Mucosa of descending colon (tissue), 3 donors: Measurements from ENCODE around the gene XPR1. TPM values are rescaled to one million over a fixed set of nuclear protein-coding genes. Genes with fewer than 3 reads are reported as not detected.

ENCODE experiments used
- ATAC-seq: fragments of 200-7000 bp; cut with Tn5 transposase; one replicate; pipeline ENCODE4 v1.9.1; 2020; ENCODE audit warnings: mild to moderate bottlenecking, moderate library complexity
- DNase-seq, 3 donors: peaks; one replicate each; pipeline ENCODE4 v3.0.0-alpha.2; 2020
- H3K36me3 ChIP-seq: fragments of 200-600 bp; one replicate; pipeline ENCODE4 v1.8.0; 2021; ENCODE audit warnings: low read depth, mild to moderate bottlenecking
- H3K4me1 ChIP-seq: fragments of 200-600 bp; one replicate; pipeline ENCODE4 v1.8.0; 2021; ENCODE audit warnings: low read depth, mild to moderate bottlenecking
- H3K4me3 ChIP-seq: fragments of 200-600 bp; one replicate; pipeline ENCODE4 v1.8.0; 2021; ENCODE audit warnings: mild to moderate bottlenecking
- H3K9me3 ChIP-seq: fragments of 200-600 bp; one replicate; pipeline ENCODE4 v1.8.0; 2021; ENCODE audit warnings: mild to moderate bottlenecking
- intact Hi-C, 2 donors: fragments of 100-400 bp; cut with DNase I in 1 of 2; cut with micrococcal nuclease in 1 of 2; formaldehyde crosslinking; loops; one replicate each; pipeline versions ENCODE4 v1.11.0 to v1.11.1; 2022; cut with DNase I, micrococcal nuclease
- total RNA-seq, 3 donors: library from RNA; stranded (reverse); fragmentation: NEBNext Ultra II Directional in 2 of 3; extraction: Animal tissue kit (Norgen Biotek cat#: 25700) in 2 of 3; gene quantifications; one replicate each; pipeline versions ENCODE4 v1.2.1 to v1.2.4, GENCODE V29; 2021 to 2023
- TF ChIP-seq, protein P1 (sequence below): fragments of 200-600 bp; IDR thresholded peaks from one replicate; pipeline ENCODE4 v1.8.0; 2022; ENCODE audit warnings: antibody characterized with exemption, mild to moderate bottlenecking
- donor health status: DM: no; HTN: no; CAD: no; lungs with moderate emphysema.
- donor health status: DM: no; HTN: no; CAD: no.
- donor health status: DM: no; HTN: yes; CAD: no.

Gene XPR1
- total RNA-seq, 3 donors from 2014 or later = 31.6 to 64.9 (median 34.6) TPM

DNA sequence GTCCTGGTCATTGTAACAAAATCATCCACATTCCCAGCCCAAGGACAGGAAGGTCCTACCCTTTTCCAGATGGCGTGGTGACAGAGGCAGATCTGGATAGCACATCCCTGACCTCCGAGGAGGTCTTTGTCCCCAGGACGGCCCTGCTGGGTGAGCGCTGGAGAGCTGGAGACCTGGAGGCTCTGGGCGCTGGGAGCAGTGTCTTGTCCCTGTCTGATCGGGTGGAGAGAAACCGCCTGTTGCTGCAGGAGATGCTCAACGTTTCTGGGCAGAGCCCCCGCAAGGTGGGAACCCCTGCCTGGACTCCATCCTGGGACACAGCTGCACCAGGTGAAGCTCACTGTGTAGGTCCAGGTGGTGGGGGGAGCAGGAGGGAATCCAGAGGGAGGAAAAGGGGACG is 284.9 kb downstream of the XPR1 start:
- DNase-seq (no peak), ATAC-seq (no peak)
- Histone ChIP-seq H3K36me3 (no peaks in the 10 kb centered on the region), H3K9me3 (no peaks in the 10 kb centered on the region), H3K4me3 (no peak overlapping the region), H3K4me1 (peaks cover 8% of the 10 kb centered on the region)
- intact Hi-C loops = no loop called here
- TF ChIP-seq, protein P1, sequence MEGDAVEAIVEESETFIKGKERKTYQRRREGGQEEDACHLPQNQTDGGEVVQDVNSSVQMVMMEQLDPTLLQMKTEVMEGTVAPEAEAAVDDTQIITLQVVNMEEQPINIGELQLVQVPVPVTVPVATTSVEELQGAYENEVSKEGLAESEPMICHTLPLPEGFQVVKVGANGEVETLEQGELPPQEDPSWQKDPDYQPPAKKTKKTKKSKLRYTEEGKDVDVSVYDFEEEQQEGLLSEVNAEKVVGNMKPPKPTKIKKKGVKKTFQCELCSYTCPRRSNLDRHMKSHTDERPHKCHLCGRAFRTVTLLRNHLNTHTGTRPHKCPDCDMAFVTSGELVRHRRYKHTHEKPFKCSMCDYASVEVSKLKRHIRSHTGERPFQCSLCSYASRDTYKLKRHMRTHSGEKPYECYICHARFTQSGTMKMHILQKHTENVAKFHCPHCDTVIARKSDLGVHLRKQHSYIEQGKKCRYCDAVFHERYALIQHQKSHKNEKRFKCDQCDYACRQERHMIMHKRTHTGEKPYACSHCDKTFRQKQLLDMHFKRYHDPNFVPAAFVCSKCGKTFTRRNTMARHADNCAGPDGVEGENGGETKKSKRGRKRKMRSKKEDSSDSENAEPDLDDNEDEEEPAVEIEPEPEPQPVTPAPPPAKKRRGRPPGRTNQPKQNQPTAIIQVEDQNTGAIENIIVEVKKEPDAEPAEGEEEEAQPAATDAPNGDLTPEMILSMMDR = no peak

DNA sequence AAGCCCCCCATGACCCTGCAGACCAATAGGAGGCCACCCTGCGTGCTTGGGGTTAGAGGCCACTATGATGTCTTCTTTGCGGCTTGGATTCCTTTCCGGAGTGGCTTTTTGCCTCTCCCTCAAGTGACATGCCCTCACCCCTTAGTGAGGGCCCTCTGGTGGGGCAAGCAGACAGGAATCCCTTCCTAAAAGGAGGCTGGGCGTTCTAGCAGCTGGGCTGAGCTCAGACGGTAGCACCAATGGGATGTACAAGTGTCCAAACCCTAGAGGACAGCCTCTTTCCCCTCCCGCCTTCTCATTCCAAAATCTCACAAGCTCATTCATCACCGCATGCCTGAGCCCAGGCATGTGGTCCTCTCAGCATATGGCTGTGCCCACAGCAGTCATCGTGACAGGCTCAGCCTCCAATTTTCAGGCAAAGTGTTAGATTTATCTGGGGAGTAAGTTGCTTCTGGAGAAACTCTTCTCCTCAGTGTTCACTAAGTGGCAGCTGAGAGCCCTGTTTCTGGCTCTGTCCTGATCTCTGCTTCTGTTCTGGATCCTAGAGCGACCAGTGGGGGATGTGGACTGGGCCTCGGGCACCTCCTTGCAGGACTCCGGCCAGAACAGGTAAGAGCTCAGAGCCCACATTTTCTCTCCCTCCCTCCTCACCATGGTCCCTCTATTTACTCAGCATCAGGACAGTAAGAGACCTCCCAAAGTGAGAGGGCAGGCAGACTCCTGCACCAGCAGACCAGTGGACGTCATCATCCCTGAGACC is 285.7 kb downstream of the XPR1 start:
- TF ChIP-seq, protein P1 = no peak
- H3K4me1 ChIP-seq = peaks cover 2% of the 10 kb centered on the region
- H3K36me3 ChIP-seq = no peaks in the 10 kb centered on the region
- H3K9me3 ChIP-seq = no peaks in the 10 kb centered on the region
- DNase-seq = no peak
- no peak for ATAC-seq
- intact Hi-C loops = no loop called here
- H3K4me3 ChIP-seq = no peak overlapping the region

DNA sequence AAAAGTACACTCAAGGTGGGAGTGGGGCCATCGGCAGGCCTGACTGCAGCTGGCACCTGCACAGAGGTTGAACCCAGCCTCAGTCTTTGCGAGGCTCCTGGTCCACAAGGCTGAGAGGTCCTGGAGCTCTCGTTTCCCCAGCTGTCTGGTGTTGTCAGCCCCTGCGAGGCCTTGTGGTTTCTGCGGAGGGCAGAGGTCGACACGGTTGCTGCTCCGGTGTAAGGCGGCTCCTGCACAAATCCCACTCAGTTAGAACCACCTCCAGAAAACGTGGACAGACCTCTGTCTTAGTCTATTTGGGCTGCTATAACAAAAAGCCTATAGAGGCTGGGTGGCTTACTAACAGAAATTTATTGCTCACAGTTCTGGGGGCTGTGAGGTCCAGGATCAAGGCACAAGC is 286.7 kb downstream of the XPR1 start:
- no peaks in the 10 kb centered on the region for H3K36me3 ChIP-seq
- intact Hi-C loops = no loop called here
- DNase-seq (no peak), ATAC-seq (no peak)
- TF ChIP-seq, protein P1 = no peak
- H3K4me3 ChIP-seq = no peak overlapping the region
- H3K9me3 ChIP-seq = no peaks in the 10 kb centered on the region
- no peaks in the 10 kb centered on the region for H3K4me1 ChIP-seq

DNA sequence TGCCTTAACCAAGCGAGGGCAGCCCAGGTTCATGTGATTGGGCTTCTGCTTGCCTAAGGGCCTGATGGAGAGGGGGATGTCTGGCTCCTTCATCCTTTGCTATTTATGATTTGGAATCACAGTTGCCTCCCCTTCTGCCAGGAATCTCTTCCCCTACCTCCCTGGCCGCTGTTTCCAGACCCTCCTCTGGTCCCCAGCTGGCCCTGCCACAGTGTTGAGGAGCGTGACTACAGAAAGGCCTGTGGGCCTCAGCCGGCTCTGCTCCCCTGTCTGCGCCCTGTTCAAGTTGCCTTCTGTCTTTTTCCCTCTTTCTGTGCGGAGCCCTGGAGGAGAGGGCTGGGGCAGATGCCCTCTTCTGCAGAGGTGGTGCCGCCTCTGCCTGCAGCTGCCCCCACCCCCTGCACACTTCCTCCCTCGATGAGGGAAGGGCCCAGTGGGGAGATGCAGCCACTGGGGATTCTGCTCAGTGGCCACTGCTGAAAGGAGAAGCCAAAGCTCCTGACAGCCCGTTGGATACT is 287.4 kb downstream of the XPR1 start:
- TF ChIP-seq, protein P1 = no peak
- H3K36me3 ChIP-seq = no peaks in the 10 kb centered on the region
- intact Hi-C loops = no loop called here
- H3K9me3 ChIP-seq = no peaks in the 10 kb centered on the region
- DNase-seq (no peak), ATAC-seq (no peak)
- no peaks in the 10 kb centered on the region for H3K4me1 ChIP-seq
- no peak overlapping the region for H3K4me3 ChIP-seq

DNA sequence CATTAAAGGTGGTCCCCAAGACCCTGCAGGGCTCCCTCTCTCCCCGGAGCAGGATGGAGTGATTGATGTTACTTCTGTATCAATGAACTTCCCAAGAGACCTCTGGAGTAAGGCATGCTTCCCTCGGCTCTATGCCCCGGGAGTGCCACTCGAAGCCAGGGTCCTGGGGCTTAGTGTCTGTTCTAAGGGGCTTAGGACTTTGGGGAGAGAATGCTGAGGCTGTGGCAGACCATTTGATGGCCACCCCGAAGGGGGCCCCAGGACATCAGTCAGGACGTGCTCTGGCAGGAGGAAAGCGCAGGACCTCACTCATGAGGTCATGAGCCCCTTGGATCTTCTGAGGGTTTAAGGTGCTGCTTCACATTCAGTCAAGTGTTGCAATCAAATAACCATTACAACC is 288.4 kb downstream of the XPR1 start:
- no peak for ATAC-seq
- intact Hi-C loops = no loop called here
- Histone ChIP-seq H3K4me1 (no peaks in the 10 kb centered on the region), H3K4me3 (no peak overlapping the region), H3K36me3 (no peaks in the 10 kb centered on the region), H3K9me3 (no peaks in the 10 kb centered on the region)
- DNase-seq = no peak
- TF ChIP-seq, protein P1 = no peak
